ENCODE data around the gene LSM5.

DNA sequence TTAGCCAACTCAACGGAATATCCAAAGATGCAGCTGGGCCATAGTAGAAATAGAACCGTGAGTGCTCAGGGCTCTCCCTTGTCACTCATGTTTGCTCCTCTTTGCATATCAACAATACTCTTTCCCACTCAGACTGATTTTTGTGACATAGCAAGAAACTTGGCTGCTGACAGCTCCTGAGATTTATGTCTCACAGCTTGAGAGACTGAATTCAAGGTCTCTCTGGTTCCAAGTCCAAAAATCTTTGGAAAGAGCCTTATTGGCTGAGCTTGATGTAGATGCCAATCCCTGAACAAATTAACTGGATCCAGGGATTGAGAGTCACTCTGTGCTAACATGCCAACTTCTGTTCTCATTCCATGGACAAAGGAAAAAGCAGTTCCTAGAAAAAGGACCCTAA is 30.4 kb downstream of the LSM5 start:
- TF ChIP-seq POLR2AphosphoS5 (IDR thresholded peaks at IDR 0.05; ENCODE audit: low read depth, low read length) (no peak), POLR2A (IDR thresholded peaks at IDR 0.05; ENCODE audit: low read depth, low read length) (no peak), TAF1 (IDR thresholded peaks at IDR 0.05; ENCODE audit: low read depth, low read length) (no peak), PAX5 (IDR thresholded peaks at IDR 0.05; ENCODE audit: insufficient read depth, low read length, severe bottlenecking) (no peak), SPI1 (IDR thresholded peaks at IDR 0.05; ENCODE audit: low read depth, low read length) (no peak), POU2F2 (IDR thresholded peaks at IDR 0.05; ENCODE audit: low read depth, low read length) (no peak)
